Liver (tissue), 9 donors: ENCODE results near the gene SQOR. TPM values are rescaled to one million over a fixed set of nuclear protein-coding genes. Genes with fewer than 3 reads are reported as not detected.

Experiments
- DNase-seq: peaks from one replicate; pipeline ENCODE4 v3.0.0-alpha.2; 2017; ENCODE audit warnings: low spot score
- H3K27ac ChIP-seq, 2 donors: one replicate each; pipeline ENCODE4 v1.7.0; 2013; ENCODE audit warnings: inconsistent platforms in 2 of 2, low read length in 2 of 2, control low read depth in 1 of 2, low read depth in 1 of 2, mild to moderate bottlenecking in 1 of 2
- H3K27me3 ChIP-seq, 4 donors: one replicate each; pipeline versions ENCODE4 v1.6.1 to v1.7.0; 2013; ENCODE audit warnings: low read length in 3 of 4, inconsistent platforms in 1 of 4, mild to moderate bottlenecking in 1 of 4, moderate library complexity in 1 of 4; ENCODE audit not compliant: control insufficient read depth in 4 of 4, insufficient read depth in 4 of 4
- H3K36me3 ChIP-seq, 4 donors: one replicate each; pipeline versions ENCODE4 v1.6.1 to v1.7.0; 2013; ENCODE audit warnings: low read length in 3 of 4, mild to moderate bottlenecking in 3 of 4, low read depth in 1 of 4, moderate library complexity in 1 of 4; ENCODE audit not compliant: control insufficient read depth in 4 of 4, insufficient read depth in 3 of 4
- H3K4me1 ChIP-seq, 4 donors: one replicate each; pipeline versions ENCODE4 v1.6.1 to v1.7.0; 2013; ENCODE audit warnings: low read length in 3 of 4, mild to moderate bottlenecking in 3 of 4, moderate library complexity in 1 of 4; ENCODE audit not compliant: control insufficient read depth in 4 of 4, insufficient read depth in 4 of 4
- H3K4me3 ChIP-seq, 3 donors: one replicate each; pipeline versions ENCODE4 v1.6.1 to v1.7.0; 2013; ENCODE audit warnings: low read length in 3 of 3, control low read depth in 1 of 3, low read depth in 1 of 3, mild to moderate bottlenecking in 1 of 3
- H3K9ac ChIP-seq, 2 donors: one replicate each; pipeline ENCODE4 v1.7.0; 2013; ENCODE audit warnings: low read length in 2 of 2, mild to moderate bottlenecking in 2 of 2, moderate library complexity in 2 of 2, control low read depth in 1 of 2, low read depth in 1 of 2
- H3K9me3 ChIP-seq, 4 donors: one replicate each; pipeline versions ENCODE4 v1.6.1 to v1.7.0; 2013; ENCODE audit warnings: low read length in 3 of 4; ENCODE audit not compliant: control insufficient read depth in 4 of 4
- ATF3 ChIP-seq: IDR thresholded peaks from 2 replicates; pipeline ENCODE4 v1.6.1; 2016; ENCODE audit warnings: antibody characterized with exemption
- EGR1 ChIP-seq, 2 donors: IDR thresholded peaks; 2 replicates each; pipeline ENCODE4 v1.6.1; 2016 to 2018; ENCODE audit warnings: antibody characterized with exemption in 2 of 2, low read depth in 2 of 2
- FOXA1 ChIP-seq: IDR thresholded peaks from 2 replicates; pipeline ENCODE4 v1.6.1; 2016; ENCODE audit warnings: antibody characterized with exemption
- GABPA ChIP-seq, 2 donors: IDR thresholded peaks in 1 of 2; conservative IDR thresholded peaks in 1 of 2; 2 replicates each; pipeline ENCODE4 v1.6.1; 2016; ENCODE audit warnings: antibody characterized with exemption in 2 of 2, mild to moderate bottlenecking in 1 of 2, moderate library complexity in 1 of 2
- HNF4A ChIP-seq, 2 donors: conservative IDR thresholded peaks; 2 replicates each; pipeline ENCODE4 v1.6.1; 2016; ENCODE audit warnings: antibody characterized with exemption in 2 of 2, mild to moderate bottlenecking in 2 of 2
- HNF4G ChIP-seq: IDR thresholded peaks from 2 replicates; pipeline ENCODE4 v1.6.1; 2016; ENCODE audit warnings: antibody characterized with exemption
- JUND ChIP-seq, 2 donors: IDR thresholded peaks; 2 replicates each; pipeline ENCODE4 v1.6.1; 2016; ENCODE audit warnings: antibody characterized with exemption in 2 of 2
- MAX ChIP-seq: IDR thresholded peaks from 2 replicates; pipeline ENCODE4 v1.6.1; 2016; ENCODE audit warnings: antibody characterized with exemption
- NR2F2 ChIP-seq: IDR thresholded peaks from 2 replicates; pipeline ENCODE4 v1.6.1; 2016; ENCODE audit warnings: antibody characterized with exemption
- RAD21 ChIP-seq, 2 donors: IDR thresholded peaks; 2 replicates each; pipeline ENCODE4 v1.6.1; 2016; ENCODE audit warnings: antibody characterized with exemption in 2 of 2, mild to moderate bottlenecking in 2 of 2
- REST ChIP-seq: IDR thresholded peaks from 2 replicates; pipeline ENCODE4 v1.6.1; 2016; ENCODE audit warnings: antibody characterized with exemption, mild to moderate bottlenecking
- RXRA ChIP-seq, 2 donors: IDR thresholded peaks; 2 replicates each; pipeline ENCODE4 v1.6.1; 2017 to 2018; ENCODE audit warnings: antibody characterized with exemption in 2 of 2, mild to moderate bottlenecking in 1 of 2
- SP1 ChIP-seq: IDR thresholded peaks from 2 replicates; pipeline ENCODE4 v1.6.1; 2018; ENCODE audit warnings: antibody characterized with exemption, mild to moderate bottlenecking
- TAF1 ChIP-seq: conservative IDR thresholded peaks from 2 replicates; pipeline ENCODE4 v1.6.1; 2016; ENCODE audit warnings: antibody characterized with exemption, mild to moderate bottlenecking
- YY1 ChIP-seq: IDR thresholded peaks from 2 replicates; pipeline ENCODE4 v1.6.1; 2016; ENCODE audit warnings: antibody characterized with exemption, mild to moderate bottlenecking
- ZBTB33 ChIP-seq: IDR thresholded peaks from 2 replicates; pipeline ENCODE4 v1.6.1; 2016; ENCODE audit warnings: antibody characterized with exemption
- WGBS: extraction: QIAGEN DNeasy Blood & Tissue Kit; methylation state at CpG from one replicate; pipeline ENCODE4 v1.1.7; 2013; 5-methylcytosine and 5-hydroxymethylcytosine counted together
- polyA plus RNA-seq, 2 donors: library from polyadenylated mRNA; stranded (reverse) in 1 of 2; unstranded in 1 of 2; fragments of 200-250 nt in 1 of 2; fragments of >200 nt in 1 of 2; fragmentation: Nextera tagmentation in 1 of 2; extraction: Ambion mirVana in 1 of 2; gene quantifications; one replicate each; pipeline versions ENCODE4 v1.2.1 to v1.2.3, GENCODE V29; 2013 to 2015
- total RNA-seq, 2 donors: library from RNA; depleted of rRNA; stranded (reverse); fragments of >200 nt; gene quantifications; one replicate each; pipeline ENCODE4 v1.2.3, GENCODE V29; 2014
- TF ChIP-seq, protein P1 (sequence below): fragments of 150-350 bp; IDR thresholded peaks from 2 replicates; pipeline ENCODE4 v1.5.1; 2017; ENCODE audit warnings: improper control_type of control experiment, low read depth, low read length; ENCODE audit not compliant: missing input control
- donor health status: healthy.
- donor health status: healthy.
- donor health status: healthy.
- donor health status: healthy.
- donor health status: healthy.

SQOR gene
- total and polyA plus RNA-seq, 4 donors = 29.6 to 41.7 (median 35.1) TPM

DNA sequence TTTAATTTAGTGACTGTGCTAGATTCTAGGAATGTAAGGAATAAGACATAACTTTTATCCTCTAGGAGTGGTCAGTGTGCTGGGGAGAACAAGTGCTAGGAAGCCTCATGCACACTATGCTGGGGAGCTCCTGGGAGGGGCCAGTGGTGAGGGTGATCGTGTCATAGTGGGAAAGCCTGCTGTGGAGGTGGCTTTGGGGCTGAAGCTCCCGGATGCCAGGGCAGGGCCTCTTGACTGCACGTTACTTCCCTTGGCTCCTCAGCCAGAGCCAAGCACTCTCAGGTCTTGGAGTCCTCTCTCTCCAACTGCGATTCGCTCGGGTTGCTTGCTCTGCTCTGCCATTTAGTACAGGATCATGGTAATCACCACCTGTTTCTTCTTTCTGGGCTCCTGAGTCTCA lies 33.6 kb downstream of the SQOR start:
- Histone ChIP-seq H3K27ac (no peak overlapping the region), H3K27me3 (no peaks in the 10 kb centered on the region), H3K36me3 (peaks cover 7 to 49% (median 31%) of the 10 kb centered on the region in 4 donors), H3K9ac (no peak overlapping the region), H3K4me1 (peaks cover 0 to 4% (median 3%) of the 10 kb centered on the region in 4 donors), H3K4me3 (no peak overlapping the region), H3K9me3 (no peaks in the 10 kb centered on the region)
- DNase-seq = no peak
- no peak for TF ChIP-seq RXRA (IDR thresholded peaks at IDR 0.05)
- no peak for TF ChIP-seq EGR1 (IDR thresholded peaks at IDR 0.05; ENCODE audit: low read depth in 2 of 2)
- TF ChIP-seq REST = no peak
- TF ChIP-seq, protein P1, sequence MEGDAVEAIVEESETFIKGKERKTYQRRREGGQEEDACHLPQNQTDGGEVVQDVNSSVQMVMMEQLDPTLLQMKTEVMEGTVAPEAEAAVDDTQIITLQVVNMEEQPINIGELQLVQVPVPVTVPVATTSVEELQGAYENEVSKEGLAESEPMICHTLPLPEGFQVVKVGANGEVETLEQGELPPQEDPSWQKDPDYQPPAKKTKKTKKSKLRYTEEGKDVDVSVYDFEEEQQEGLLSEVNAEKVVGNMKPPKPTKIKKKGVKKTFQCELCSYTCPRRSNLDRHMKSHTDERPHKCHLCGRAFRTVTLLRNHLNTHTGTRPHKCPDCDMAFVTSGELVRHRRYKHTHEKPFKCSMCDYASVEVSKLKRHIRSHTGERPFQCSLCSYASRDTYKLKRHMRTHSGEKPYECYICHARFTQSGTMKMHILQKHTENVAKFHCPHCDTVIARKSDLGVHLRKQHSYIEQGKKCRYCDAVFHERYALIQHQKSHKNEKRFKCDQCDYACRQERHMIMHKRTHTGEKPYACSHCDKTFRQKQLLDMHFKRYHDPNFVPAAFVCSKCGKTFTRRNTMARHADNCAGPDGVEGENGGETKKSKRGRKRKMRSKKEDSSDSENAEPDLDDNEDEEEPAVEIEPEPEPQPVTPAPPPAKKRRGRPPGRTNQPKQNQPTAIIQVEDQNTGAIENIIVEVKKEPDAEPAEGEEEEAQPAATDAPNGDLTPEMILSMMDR = no peak
- TF ChIP-seq JUND (IDR thresholded peaks at IDR 0.05) = no peak
- no peak for TF ChIP-seq TAF1
- no peak for TF ChIP-seq MAX
- no peak for TF ChIP-seq SP1
- no peak for TF ChIP-seq HNF4G
- TF ChIP-seq NR2F2 = no peak
- no peak for TF ChIP-seq ZBTB33
- no peak for TF ChIP-seq ATF3
- no peak for TF ChIP-seq FOXA1
- 94% methylated on average over 6 of the region's 6 CpGs for WGBS

DNA sequence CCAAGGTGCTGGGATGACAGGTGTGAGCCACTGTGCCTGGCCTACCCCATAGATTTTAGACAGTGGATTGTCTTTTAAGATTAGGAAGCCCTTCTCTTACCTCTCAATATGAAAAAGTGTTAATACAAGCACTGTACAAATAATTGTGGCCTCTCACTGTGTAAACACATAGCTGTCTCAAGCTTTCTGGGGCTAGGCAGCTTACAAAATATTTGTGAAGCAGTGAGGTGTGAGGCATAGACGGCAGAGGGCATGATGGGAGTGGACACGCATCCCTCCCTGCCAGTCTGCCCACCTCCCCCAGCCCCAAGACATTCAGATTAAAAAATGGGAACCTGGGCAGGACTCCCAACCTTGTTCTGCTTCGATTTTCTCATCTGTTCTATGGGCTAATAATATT lies 34.6 kb downstream of the SQOR start:
- H3K27ac ChIP-seq = no peak overlapping the region
- H3K36me3 ChIP-seq = peaks cover 7 to 54% (median 32%) of the 10 kb centered on the region in 4 donors
- no peaks in the 10 kb centered on the region for H3K27me3 ChIP-seq
- no peak overlapping the region for H3K4me3 ChIP-seq
- no peaks in the 10 kb centered on the region for H3K9me3 ChIP-seq
- H3K9ac ChIP-seq = no peak overlapping the region
- H3K4me1 ChIP-seq = peaks cover 0 to 4% (median 3%) of the 10 kb centered on the region in 4 donors
- 84% methylated on average over 3 of the region's 3 CpGs for WGBS
- no peak for DNase-seq
- TF ChIP-seq SP1 = no peak
- no peak for TF ChIP-seq FOXA1
- TF ChIP-seq REST = no peak
- TF ChIP-seq NR2F2 = no peak
- TF ChIP-seq HNF4G = no peak
- TF ChIP-seq MAX = no peak
- no peak for TF ChIP-seq HNF4A (conservative IDR thresholded peaks at IDR 0.05)
- TF ChIP-seq RAD21 (IDR thresholded peaks at IDR 0.05) = no peak
- TF ChIP-seq RXRA (IDR thresholded peaks at IDR 0.05) = no peak
- TF ChIP-seq, protein P1 = no peak
- TF ChIP-seq EGR1 (IDR thresholded peaks at IDR 0.05; ENCODE audit: low read depth in 2 of 2) = no peak
- no peak for TF ChIP-seq TAF1
- TF ChIP-seq GABPA (IDR thresholded peaks at IDR 0.05 in 1 of 2, conservative IDR thresholded peaks at IDR 0.05 in 1 of 2) = no peak
- TF ChIP-seq YY1 = no peak
